Globus pallidus (tissue), 1 donor: ENCODE data around the gene EAF1.
"Not testable (repeated sequence)": the region's sequence is repeated elsewhere in the genome, so short reads cannot be mapped to it uniquely, and the experiment has no call there.

Experiments used
- DNase-seq: peaks from one replicate; pipeline ENCODE4 v3.0.0-alpha.2; 2015; ENCODE audit warnings: low spot score

The EAF1 gene

DNA sequence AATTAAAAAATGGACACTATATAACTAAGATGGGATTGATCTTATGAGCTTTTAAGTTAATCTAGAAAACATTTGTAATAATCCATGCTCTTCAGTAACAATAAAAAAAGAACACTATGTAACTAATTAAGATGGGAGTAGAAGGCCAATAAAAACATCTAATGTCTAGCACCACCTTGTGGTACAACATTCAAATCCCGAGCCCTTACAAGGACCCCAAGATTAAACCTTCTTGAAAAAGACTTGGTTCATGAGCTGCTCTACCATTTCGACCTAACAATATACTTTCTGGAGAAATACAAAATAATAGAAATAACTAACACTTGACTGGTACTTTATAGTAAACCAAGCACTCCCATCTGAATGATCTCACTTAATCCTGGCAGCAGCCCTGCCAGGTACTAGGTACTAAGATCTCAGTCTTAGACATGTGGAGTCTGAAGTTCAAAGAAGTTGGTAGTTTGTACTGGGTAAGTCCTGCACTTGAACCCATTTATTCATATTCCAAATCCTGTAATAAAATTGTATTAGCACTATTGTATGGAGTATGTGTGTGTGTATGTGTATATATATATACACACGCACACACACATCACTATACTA is 21.8 kb upstream of the EAF1 start:
- DNase-seq: peak; percentile 45

DNA sequence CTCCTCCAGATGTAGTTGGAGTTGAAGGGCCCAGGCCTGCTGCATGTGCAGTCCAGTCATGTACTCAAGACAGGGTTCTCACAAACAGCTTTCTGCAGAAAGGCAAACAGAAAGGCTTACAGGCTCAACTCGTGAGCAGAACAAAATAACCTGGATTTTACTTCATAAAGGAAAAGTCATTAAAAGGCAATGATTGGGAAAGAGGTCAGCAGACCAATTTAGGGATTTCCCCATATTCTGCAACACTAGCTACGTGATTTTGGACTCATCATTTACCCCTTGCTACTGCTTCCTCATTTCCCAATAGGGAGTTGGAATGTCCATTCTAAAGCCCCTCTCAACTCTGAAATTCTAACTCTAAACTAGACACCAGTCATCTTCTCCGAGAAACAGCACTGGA is 18.2 kb upstream of the EAF1 start:
- no peak for DNase-seq

DNA sequence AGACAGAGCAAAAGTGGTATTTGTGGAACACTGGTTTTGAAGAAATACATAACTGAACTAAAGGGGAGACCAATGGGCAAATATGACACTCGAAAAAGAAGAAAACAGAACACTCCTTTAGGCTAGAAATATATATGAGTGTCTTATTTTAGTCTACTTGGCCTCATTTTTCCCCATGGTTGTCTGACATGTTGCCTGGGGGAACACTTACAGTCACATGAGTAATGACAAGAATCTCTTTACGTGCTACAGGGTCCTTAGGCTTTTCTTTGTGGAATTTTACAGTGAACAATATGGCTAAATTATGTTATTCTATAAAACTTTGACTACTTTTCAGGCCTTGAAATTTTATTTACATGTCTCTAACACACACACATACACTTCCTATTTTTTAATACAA is 17.6 kb upstream of the EAF1 start:
- no peak for DNase-seq

DNA sequence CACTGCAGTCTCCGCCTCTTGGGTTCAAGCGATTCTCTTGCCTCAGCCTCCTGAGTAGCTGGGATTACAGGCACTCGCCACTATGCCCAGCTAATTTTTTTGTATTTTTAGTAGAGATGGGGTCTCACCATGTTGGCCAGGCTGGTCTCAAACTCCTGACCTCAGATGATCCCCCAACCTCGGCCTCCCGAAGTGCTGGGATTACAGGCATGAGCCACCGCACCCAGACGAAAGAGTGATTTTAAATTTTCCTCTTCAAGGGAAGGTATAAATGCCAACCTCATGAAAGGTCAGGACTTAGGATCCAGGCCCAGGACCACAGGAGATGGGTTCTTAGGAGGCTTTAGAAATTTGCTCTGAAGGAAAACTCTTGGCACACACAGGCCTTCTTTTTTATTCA is 16.4 kb upstream of the EAF1 start:
- not testable (repeated sequence) for DNase-seq

DNA sequence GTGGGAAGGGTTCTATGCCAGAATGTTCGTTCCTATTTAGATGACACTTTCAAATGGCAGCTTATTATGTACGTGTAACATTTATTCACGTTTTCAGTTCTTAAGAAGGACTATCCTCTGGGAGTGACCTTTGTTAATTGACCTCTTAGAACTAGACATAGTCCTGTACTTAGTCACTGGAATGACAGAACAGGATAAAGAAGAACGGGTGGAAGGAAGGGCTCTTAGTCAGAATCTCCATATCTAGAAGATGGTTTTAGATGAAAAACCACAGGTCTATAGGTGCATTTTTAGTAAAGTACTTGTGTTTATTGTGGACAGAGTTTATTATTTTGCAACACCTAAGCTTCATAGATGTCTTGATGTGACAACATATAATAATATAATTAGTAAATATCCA is 6.5 kb upstream of the EAF1 start:
- no peak for DNase-seq

DNA sequence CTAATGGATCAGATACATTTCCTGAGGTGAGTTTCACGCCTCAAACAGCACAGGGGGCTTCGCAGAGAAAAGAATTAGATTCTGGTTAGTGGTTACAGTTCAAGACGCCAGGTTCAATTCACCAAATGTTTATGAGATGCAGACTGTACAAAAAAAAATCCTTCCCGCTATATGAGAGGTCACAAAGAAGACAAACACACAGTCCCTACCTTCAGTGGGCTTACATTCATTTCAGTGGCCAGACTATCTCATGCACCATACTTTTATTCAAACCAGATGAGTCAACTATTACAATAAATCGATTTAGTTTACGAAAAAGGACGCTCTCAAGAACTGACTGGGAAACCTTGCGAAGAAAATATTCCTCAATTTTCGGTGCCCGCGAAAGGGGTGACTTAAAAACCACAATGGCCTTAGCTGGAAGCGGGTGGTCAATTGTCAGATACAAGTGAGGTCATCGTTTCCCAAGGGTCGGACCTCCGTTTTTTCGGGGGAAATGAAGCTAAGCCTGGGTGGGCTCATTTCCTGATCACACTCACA is 749 bp upstream of the EAF1 start:
- no peak for DNase-seq

DNA sequence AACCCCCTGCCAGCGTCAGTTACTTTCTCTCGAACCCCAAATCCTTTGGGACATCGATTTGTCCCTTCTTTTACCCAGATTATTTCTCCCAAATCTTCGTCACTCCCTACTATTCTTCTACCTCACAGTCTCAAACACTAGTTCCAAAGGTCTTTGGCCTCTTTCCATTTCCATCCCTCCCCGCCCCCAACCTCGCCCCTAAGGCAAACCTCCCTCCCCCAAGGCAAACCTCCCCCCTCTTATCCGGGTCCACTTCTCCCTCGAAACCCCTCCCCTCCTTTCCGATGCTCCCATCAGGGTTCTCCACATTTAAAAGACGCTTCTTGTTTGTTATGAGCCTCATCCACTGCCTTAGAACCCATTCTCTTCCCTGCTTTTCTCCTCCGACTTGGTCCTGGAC is 583 bp downstream of the EAF1 start:
- DNase-seq: no peak

DNA sequence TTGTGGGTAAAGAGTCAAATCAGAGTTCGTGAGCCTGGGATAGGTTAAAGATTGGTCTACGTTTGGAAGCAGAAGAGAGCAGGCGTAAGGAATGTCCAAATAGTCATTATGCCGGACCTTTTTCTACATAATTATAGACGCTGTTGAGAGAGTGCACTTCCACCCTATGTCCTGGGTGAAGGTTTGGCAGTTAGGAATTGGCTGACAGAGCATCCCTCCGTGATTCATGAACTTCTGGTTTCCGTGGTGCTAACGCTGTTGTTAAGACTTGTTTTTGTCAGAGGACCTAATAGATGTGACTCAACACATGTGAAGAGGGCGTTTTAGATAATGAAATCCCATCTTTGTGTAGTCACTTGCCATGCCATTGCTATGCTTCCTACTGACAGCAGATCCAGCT is 1.1 kb downstream of the EAF1 start:
- no peak for DNase-seq

DNA sequence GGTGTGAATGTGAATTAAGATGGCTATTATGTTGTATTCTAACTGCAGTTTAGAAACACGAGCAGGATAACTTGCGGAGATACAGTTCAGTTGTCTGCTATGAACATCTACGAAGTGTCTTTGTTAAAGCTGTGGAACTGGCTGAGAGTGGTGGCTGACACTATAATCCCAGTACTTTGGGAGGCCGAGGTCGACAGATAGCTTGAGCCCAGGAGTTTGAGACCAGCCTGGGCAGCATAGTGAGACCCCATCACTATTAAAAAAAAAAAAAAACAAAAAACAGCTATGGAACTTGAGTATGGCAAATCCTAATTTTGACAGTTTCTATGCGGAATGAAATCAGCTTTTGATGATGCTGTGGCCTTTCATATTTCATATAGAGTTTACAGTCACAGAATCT is 1.7 kb downstream of the EAF1 start:
- no peak for DNase-seq

DNA sequence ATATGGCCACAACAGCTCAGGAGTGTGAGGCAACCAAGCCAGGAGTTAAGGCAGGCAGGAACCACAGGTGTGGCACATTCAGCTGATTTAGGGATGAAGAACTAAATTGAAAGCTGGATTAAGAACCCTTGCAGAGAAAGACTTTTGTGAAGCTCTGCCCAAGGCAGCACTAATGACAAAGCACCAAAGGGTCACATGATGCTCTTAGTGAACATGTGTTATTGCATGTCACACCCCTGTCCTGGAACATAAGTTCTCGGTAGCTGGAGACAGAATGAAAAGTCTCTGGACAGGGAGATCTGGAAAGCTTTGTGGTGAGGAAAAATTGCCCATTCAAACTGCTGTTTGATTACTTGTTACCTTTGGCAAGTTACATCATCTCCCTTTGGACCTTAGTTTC is 3.2 kb downstream of the EAF1 start:
- DNase-seq: no peak

DNA sequence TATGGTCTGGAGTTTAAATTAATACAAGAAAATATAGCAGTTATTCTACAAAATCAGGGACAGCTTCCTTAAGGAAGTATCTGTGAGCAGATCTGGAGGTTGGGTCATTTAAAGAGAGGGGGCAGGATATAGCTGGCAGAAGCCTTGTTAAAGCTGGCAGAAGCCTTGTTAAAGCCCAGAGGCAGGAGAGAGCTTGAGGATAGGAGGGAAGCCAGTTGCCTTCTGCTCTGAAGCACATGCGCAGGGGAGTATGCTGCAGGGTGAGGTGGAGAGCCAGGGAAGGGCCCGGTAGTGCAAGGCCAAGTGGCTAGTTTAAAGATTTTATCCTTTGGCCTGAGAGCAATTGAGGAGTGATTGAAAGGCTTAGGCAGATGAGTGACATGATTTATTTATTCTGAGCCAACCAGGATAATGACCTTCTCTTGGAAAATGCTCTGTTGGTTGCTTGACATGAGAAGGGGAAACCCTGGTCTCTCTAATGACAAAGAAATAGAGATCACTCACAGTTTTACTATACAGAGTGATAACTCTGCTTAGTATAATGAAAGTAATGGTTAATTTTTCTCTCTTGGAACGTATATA is 3.9 kb downstream of the EAF1 start:
- no peak for DNase-seq

DNA sequence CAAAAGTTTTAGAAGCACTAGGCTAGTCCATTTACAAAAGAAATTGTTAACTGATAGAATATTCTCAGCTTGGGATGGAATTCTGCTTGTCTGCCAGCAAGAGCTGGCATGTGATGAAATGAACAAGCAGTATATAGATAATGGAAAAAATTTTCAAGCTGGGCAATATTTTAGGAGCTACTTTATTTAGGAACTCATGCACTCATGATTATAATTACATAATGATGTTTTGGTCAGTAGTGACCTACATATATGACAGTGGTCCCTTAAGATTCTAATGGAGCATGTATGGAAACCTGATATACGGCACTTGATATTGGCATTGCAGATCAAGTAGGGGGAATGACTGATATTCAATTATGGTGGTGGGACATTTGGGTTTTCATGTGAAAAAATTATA is 6.1 kb downstream of the EAF1 start:
- DNase-seq: no peak

DNA sequence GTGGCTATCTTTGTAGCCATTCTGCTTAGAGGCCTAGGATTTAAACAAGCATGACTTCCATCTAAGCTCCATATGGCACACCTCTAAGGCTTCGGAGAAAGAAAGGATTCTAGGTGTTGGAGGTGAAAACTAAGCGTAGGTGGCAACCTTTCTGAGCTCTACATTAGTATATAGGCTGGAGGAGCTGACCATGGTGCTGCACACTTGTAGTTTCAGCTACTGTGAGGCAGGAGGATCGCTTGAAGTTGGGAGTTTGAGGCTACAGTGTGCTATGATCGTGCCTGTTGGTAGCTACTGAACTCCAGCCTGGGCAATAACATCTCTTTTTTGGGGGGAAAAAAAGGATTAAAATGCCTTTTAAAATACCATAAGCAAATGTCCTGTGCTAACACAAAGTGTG is 7.4 kb downstream of the EAF1 start:
- DNase-seq: no peak

DNA sequence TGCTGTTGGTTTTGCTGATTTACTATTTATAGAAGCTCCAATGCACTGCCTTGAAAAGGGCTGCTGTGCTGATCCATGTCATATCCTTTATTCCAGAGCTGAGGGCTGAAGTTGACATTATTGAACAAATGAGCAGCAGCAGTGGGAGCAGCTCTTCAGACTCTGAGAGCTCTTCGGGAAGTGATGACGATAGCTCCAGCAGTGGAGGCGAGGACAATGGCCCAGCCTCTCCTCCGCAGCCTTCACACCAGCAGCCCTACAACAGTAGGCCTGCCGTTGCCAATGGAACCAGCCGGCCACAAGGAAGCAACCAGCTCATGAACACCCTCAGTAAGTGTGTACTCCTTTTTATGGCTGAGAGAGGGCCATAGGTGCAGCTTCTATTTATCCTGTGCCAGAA is 8.8 kb downstream of the EAF1 start:
- peak; percentile 19 for DNase-seq

DNA sequence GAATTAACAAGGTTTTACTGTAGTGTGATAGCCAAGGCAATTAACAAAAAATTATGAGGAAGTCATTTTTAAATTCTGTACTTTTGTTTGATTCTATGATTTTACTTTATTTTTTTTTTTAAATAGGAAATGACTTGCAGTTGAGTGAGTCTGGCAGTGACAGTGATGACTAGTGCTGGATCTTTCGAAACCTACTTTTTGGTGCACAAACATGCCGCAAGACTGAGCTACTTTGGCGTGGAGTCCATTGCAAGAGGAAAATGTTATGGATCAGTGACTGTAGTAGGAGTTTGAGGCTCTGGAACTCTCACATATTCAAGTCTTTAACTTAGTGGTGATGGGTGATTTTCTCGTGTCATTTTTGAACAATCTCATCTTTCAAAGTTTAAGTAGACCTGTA is 11.6 kb downstream of the EAF1 start:
- no peak for DNase-seq

DNA sequence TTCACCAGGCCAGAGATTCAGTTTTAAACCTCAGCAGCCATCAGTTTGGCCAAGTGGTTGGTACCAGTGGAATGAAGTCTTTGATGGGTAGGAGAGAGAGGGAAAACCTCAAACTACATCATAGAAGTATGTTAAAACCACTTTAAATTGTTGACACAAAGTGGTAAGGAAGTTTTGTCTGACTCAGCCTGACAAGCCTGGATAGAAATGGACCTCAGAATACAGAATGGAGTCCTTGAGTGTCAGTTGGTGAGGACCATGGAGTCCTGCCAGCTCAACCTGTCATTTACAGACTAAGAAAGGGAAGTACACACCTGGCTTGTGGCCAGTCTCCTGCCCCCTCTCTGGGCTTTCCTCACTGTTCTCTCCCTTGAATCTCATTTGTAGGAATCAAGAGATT is 12.1 kb downstream of the EAF1 start:
- no peak for DNase-seq

DNA sequence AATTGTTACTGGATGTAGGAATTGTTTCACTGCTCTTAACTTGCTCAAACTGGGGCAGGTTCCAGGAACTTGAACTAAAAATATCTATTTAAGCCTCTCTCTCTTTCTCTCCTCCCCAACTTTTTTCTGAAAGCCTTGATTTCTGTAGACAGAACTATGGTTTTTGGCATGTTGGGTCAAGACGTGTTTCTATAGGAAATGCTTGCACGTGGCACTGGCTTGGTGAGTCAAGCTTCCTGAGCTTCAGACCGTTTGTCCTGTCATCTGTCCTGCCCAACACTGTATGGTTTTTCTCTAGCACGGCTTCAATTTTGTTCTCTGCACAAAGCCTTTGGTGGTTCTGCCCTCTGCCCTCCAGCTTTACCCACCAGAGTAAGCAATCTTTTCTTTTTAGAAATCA is 13.5 kb downstream of the EAF1 start:
- DNase-seq: no peak

DNA sequence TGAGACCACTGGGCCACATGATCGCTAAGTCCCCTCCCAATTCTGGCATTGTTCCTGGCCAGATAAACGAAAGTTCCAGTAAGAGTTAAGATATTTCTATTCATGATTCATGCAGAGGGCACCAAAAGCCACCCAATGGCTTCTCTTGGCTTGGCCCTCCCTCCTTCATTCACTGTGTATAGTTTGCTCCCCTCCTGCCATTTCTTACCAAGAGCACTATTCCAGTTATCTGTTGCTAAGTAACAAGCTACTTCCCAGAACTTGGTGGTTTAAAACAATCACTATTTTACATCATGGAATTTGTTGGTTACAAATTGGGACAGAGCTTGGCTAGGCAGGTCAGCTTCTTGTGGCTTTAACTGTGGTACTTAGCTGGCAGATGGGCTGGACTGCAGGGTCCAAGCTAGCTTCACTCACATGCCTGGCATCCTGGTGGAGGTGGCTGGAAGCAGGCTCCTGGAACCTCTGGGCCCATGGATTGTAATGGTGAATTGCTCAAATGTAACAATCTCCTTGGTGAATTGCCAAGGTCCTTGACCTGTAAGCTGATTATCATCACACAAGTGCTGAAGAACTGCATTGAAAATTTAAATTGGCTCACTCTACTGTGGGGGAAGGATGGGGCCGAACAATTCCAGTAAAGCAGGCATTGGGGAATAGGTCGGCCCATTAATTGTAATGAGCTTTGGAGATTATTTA is 16.6 kb downstream of the EAF1 start:
- DNase-seq: no peak

DNA sequence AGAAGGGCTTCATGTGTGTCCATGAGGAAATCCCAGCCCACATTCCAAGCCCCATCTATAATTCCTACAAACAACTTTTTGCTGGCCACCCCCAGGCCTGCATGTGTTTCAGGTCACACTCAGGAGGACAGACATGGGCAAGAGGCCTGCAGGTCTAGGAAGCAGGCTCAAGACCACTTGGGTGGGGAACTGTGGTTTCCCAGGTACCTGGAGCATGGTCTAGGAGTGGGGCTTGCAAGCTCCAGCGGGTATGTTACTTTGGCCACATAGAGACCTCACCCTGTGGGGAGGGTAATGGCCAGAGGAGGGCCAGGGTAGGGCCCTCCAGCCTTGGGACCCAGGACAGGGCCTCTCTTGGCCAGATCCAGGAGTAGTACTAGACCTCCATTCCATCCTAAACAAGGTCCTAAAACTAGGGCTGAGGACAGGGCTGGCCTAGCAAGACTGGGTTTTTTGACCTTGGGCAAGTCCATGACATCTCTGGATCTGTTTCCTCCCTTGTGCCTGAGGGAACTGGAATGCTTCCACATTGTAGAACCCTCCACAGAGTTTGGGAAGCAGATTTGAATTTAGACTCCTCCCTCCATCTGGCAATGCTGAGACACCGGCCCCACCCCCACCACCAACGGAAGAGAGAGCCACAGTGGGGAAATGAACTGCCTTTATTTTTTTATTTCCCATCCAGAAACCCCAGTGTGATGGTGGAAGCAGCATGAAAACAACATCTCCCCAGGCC is 22.3 kb downstream of the EAF1 start:
- no peak for DNase-seq

DNA sequence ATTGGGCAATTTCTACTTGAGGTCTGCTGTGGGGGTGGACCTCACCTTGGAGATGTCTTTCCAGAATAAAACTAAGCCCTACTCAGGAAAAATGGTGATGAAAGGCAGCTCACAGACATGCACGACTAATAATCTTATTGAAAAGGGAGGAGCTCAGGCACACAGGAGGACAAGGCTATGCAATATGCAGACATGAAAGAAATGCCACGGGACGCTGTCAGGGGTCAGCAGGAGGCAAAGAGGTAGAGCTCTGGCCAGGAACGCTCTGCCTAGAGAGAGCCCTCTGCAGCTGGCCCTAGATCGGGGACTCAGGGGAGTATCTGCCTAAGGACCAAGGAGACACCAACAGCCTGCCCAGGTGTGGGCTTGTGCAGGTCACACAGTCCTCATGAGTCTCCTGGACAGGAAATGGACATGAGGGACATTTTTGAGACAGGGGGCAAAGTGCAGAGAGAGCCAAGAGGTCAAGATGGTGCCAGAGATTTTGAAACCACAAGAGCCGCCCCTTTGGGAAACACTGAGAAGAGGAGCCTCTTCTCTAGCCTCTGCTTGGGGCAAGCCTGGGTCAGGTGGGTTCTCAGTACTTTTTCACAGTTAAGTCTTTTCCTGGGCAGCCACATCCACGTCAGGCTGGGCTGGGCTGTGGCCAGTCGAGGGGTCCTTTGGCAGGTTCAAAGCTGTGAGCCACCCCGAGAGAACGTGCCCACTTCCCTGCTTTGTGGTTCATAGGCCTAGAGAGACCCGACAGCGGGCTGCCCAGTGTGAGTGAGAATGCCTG is 23.2 kb downstream of the EAF1 start:
- no peak for DNase-seq

DNA sequence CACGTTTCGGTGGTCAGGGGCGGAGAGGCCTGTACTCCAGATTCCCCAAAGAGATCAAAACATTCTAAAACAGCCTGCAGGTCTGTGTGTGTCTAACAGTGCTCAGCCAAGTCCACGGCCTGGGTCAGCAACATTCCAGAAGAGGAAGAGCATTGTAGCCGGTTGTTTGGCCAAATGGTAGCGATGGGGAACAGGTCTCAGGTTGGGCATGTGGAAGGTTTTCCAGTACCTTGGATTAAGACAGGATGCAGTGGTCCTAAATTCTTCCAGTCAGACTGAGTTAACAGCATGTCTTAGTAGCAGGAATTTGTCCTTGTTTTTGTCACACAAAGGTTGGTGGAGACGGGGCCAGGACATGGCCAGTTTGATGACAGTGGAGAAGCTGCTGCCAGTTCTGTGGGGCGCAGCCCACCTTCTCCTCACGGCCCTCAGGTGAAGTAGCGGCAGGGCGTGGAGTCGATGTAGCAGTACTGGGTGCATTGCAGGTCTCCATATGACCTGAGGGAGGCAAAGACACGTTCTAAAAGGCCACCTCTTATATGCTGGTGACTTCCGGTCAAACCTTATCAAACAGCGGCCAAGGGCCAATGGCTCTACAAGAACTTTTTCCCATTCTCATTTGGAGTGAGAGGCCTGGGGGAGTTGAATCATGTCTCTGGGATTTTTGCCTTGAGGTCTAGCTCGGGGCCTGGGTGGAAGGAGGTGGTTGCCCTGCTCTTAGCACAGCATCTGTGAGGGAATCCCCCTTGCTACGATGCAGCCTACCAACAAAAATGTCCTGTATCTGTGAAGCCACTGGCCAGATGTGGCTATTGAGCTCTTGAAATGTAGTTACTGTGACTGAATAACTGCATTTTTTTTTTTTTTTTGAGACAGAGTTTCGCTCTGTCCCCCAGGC is 24.1 kb downstream of the EAF1 start:
- DNase-seq: no peak
